Measurements from ENCODE around the gene PPCDC.
A peak's percentile ranks its signal among the peaks of the same experiment; 100 is the strongest.

GRCh38 chr15:75002398-75002797 lies 21.0 kb upstream of the PPCDC start:
- TF ChIP-seq CTCF (IDR thresholded peaks at IDR 0.05) (no peak), GATA2 (CRISPR knock-in tag; IDR thresholded peaks at IDR 0.05) (peak; percentile 78), FOXJ3 (CRISPR knock-in tag; IDR thresholded peaks at IDR 0.05) (no peak), MAX (IDR thresholded peaks at IDR 0.05; ENCODE audit: low read depth) (no peak), EP300 (IDR thresholded peaks at IDR 0.05; ENCODE audit: borderline replicate concordance in 1 of 2, low read depth in 1 of 2, low read length in 1 of 2) (no peak), SMC3 (IDR thresholded peaks at IDR 0.05; ENCODE audit: low read depth, low read length) (no peak)
